Keratinocyte (primary cell): ENCODE measurements around the gene HELZ. TPM values are rescaled to one million over a fixed set of nuclear protein-coding genes. Genes with fewer than 3 reads are reported as not detected.

Experiments used
- DNase-seq: peaks from one replicate; pipeline ENCODE4 v3.0.0-alpha.2; 2011; ENCODE audit warnings: low read depth, missing footprints, low spot score
- FAIRE-seq: peaks from 2 replicates; lab custom pipeline; 2011; peaks lifted over from hg19 to GRCh38; lab: Jason Lieb, UNC
- H2AFZ ChIP-seq: 2 replicates; pipeline ENCODE4 v1.6.0; 2012; ENCODE audit warnings: low read length, control low read depth, inconsistent platforms; ENCODE audit not compliant: control insufficient read depth
- H3K27ac ChIP-seq: 2 replicates; pipeline ENCODE4 v1.5.1; 2011; ENCODE audit warnings: low read length; ENCODE audit not compliant: control insufficient read depth, insufficient read depth
- H3K27me3 ChIP-seq: 3 replicates; pipeline ENCODE4 v1.6.0; 2011; ENCODE audit warnings: low read length; ENCODE audit not compliant: control insufficient read depth, insufficient read depth; ENCODE audit errors: extremely low read depth
- H3K36me3 ChIP-seq, 2 experiments: 2 replicates in 1 of 2; 3 replicates in 1 of 2; pipeline ENCODE4 v1.5.1; 2011; ENCODE audit warnings: low read length in 2 of 2, mild to moderate bottlenecking in 1 of 2; ENCODE audit not compliant: control insufficient read depth in 2 of 2, insufficient read depth in 2 of 2; ENCODE audit errors: extremely low read depth in 1 of 2
- H3K4me1 ChIP-seq: 3 replicates; pipeline ENCODE4 v1.5.1; 2011; ENCODE audit warnings: low read length; ENCODE audit not compliant: control insufficient read depth, insufficient read depth; ENCODE audit errors: extremely low read depth
- H3K4me2 ChIP-seq: 3 replicates; pipeline ENCODE4 v1.6.0; 2011; ENCODE audit warnings: low read depth, low read length; ENCODE audit not compliant: control insufficient read depth, insufficient read depth; ENCODE audit errors: extremely low read depth
- H3K4me3 ChIP-seq, 3 experiments: fragments of 200-600 bp in 1 of 3; sonication (generic) in 1 of 3; 2 replicates in 2 of 3; 3 replicates in 1 of 3; pipeline ENCODE4 v1.5.1; 2011 to 2016; ENCODE audit warnings: low read length in 3 of 3, mild to moderate bottlenecking in 3 of 3, control low read depth in 2 of 3, inconsistent platforms in 1 of 3, low read depth in 1 of 3, mixed read lengths in 1 of 3, mixed run types in 1 of 3, moderate library complexity in 1 of 3; ENCODE audit not compliant: control insufficient read depth in 2 of 3, insufficient read depth in 2 of 3; ENCODE audit errors: extremely low read depth in 1 of 3
- H3K79me2 ChIP-seq: 2 replicates; pipeline ENCODE4 v1.6.0; 2012; ENCODE audit warnings: low read length; ENCODE audit not compliant: control insufficient read depth, insufficient read depth
- H3K9ac ChIP-seq: 3 replicates; pipeline ENCODE4 v1.6.0; 2011; ENCODE audit warnings: low read length; ENCODE audit not compliant: control insufficient read depth, insufficient read depth; ENCODE audit errors: extremely low read depth
- H3K9me1 ChIP-seq: 3 replicates; pipeline ENCODE4 v1.6.0; 2011; ENCODE audit warnings: low read length; ENCODE audit not compliant: control insufficient read depth, insufficient read depth; ENCODE audit errors: extremely low read depth
- H3K9me3 ChIP-seq: 2 replicates; pipeline ENCODE4 v1.5.1; 2012; ENCODE audit warnings: low read depth, low read length; ENCODE audit not compliant: control insufficient read depth
- H4K20me1 ChIP-seq: 3 replicates; pipeline ENCODE4 v1.6.0; 2011; ENCODE audit warnings: low read length; ENCODE audit not compliant: control insufficient read depth, insufficient read depth; ENCODE audit errors: extremely low read depth
- CTCF ChIP-seq, 3 experiments: IDR thresholded peaks in 1 of 3; conservative IDR thresholded peaks in 1 of 3; optimal IDR thresholded peaks in 1 of 3; 2 replicates in 2 of 3; 3 replicates in 1 of 3; pipeline versions ENCODE3 to v1.5.1; 2011; ENCODE audit warnings: low read length in 3 of 3, mild to moderate bottlenecking in 3 of 3, moderate library complexity in 2 of 3, control low read depth in 1 of 3, inconsistent platforms in 1 of 3; ENCODE audit not compliant: insufficient read depth in 2 of 3; ENCODE audit errors: extremely low read depth in 1 of 3
- EZH2 ChIP-seq: IDR thresholded peaks from one replicate; pipeline ENCODE4 v1.6.1; 2012; ENCODE audit warnings: inconsistent platforms, mild to moderate bottlenecking, low read length, moderate library complexity
- dilution Hi-C: fragments of 300-500 bp; cut with MboI; formaldehyde crosslinking; loops from one replicate; pipeline ENCODE4 v1.7.0; 2020; ENCODE audit warnings: low sequenced_read_pairs; ENCODE audit not compliant: extremely low pct_ligation_motif_present
- polyA plus RNA-seq, 5 experiments: library from polyadenylated mRNA; depleted of rRNA in 3 of 5; stranded (reverse) in 3 of 5; stranded (forward) in 1 of 5; unstranded in 1 of 5; fragments of >200 nt; gene quantifications; 1 replicate in 1 of 5; 2 replicates in 3 of 5; 3 replicates in 1 of 5; pipeline versions ENCODE4 v1.2.1 to v1.2.3, GENCODE V29; 2011 to 2012; ENCODE audit warnings: missing spikeins in 2 of 5, low read depth in 1 of 5, low replicate concordance in 1 of 5

Gene HELZ
- polyA plus RNA-seq, 1 donor (not counting 4 experiments of a cell fraction or from before 2014, with no cell fraction given) = 18.2 TPM

- H3K9me3 ChIP-seq = no peaks in the 10 kb centered on the region
- no peaks in the 10 kb centered on the region for H4K20me1 ChIP-seq
- no peaks in the 10 kb centered on the region for H3K9me1 ChIP-seq
- no peaks in the 10 kb centered on the region for H3K79me2 ChIP-seq
- FAIRE-seq (no peak), DNase-seq (no peak)
- H3K9ac ChIP-seq = no peak overlapping the region
- H3K4me2 ChIP-seq = no peak overlapping the region
- dilution Hi-C loops = no loop called here
- H3K36me3 ChIP-seq = peaks cover 25 to 27% of the 10 kb centered on the region in 2 experiments
- no peaks in the 10 kb centered on the region for H3K27me3 ChIP-seq
- H2AFZ ChIP-seq = no peak overlapping the region
- TF ChIP-seq CTCF (optimal IDR thresholded peaks at IDR 0.05 in 1 of 3, IDR thresholded peaks at IDR 0.05 in 1 of 3, conservative IDR thresholded peaks at IDR 0.05 in 1 of 3; ENCODE audit: extremely low read depth in 1 of 3, insufficient read depth in 2 of 3, low read length in 3 of 3) = no peak
- TF ChIP-seq EZH2 = no peak
- no peak overlapping the region for H3K27ac ChIP-seq
- no peak overlapping the region for H3K4me3 ChIP-seq
- no peaks in the 10 kb centered on the region for H3K4me1 ChIP-seq
Observed at GRCh38 chr17:67110619-67111018, 134.4 kb downstream of the HELZ start.

DNA sequence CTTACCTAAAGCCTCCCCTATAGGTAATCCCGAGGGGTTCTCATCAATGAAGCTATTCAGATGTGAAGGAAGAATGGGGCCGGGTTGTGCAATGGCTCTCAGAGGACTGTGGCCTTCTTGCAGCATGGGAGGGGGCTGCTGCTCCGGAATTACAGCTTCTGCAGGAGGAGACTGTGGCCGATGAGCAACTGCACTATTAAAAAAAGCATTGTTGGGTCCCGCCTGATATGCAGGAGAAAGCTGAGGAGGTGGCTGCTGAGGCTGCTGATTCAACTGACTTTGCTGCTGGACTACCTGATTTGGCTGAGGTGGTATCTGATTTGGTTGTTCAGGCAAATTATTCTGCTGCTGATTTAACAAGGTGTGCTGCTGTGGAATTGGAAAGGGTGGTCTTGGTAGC, 135.9 kb downstream of the HELZ start:
- dilution Hi-C loops = no loop called here
- no peaks in the 10 kb centered on the region for H3K9me1 ChIP-seq
- H3K27ac ChIP-seq = no peak overlapping the region
- DNase-seq (no peak), FAIRE-seq (no peak)
- H3K9me3 ChIP-seq = no peaks in the 10 kb centered on the region
- H4K20me1 ChIP-seq = no peaks in the 10 kb centered on the region
- H3K27me3 ChIP-seq = no peaks in the 10 kb centered on the region
- no peak overlapping the region for H2AFZ ChIP-seq
- TF ChIP-seq EZH2 (no peak), CTCF (optimal IDR thresholded peaks at IDR 0.05 in 1 of 3, IDR thresholded peaks at IDR 0.05 in 1 of 3, conservative IDR thresholded peaks at IDR 0.05 in 1 of 3; ENCODE audit: extremely low read depth in 1 of 3, insufficient read depth in 2 of 3, low read length in 3 of 3) (no peak)
- no peak overlapping the region for H3K4me2 ChIP-seq
- H3K4me1 ChIP-seq = no peaks in the 10 kb centered on the region
- H3K36me3 ChIP-seq = peaks cover 25 to 27% of the 10 kb centered on the region in 2 experiments
- no peak overlapping the region for H3K4me3 ChIP-seq
- no peak overlapping the region for H3K9ac ChIP-seq
- no peaks in the 10 kb centered on the region for H3K79me2 ChIP-seq
